ENCODE results near the gene ACSL6.

Gene ACSL6

GRCh38 chr5:131957721-131958441, 53.6 kb downstream of the ACSL6 start:
- no peaks in the 10 kb centered on the region for H3K9me3 Mint-ChIP-seq
- H3K36me3 Mint-ChIP-seq (ENCODE audit: low read depth) = no peaks in the 10 kb centered on the region
- TF ChIP-seq CTCF (IDR thresholded peaks at IDR 0.05) = no peak
- peak overlapping the region; percentile 24 for H3K27ac Mint-ChIP-seq
- DNase-seq = no peak
- H3K4me1 Mint-ChIP-seq = peaks cover 17% of the 10 kb centered on the region
- no peak overlapping the region for H3K4me3 Mint-ChIP-seq
- H3K27me3 Mint-ChIP-seq (ENCODE audit: low read depth, poor library complexity) = no peaks in the 10 kb centered on the region

- Mint-ChIP-seq H3K4me3 (no peak overlapping the region), H3K27ac (no peak overlapping the region), H3K4me1 (peaks cover 9% of the 10 kb centered on the region), H3K36me3 (ENCODE audit: low read depth) (no peaks in the 10 kb centered on the region), H3K27me3 (ENCODE audit: low read depth, poor library complexity) (no peaks in the 10 kb centered on the region), H3K9me3 (no peaks in the 10 kb centered on the region)
- no peak for DNase-seq
- no peak for TF ChIP-seq CTCF (IDR thresholded peaks at IDR 0.05)
Observed at GRCh38 chr5:131953969-131954368, 57.5 kb downstream of the ACSL6 start.

- Mint-ChIP-seq H3K27me3 (ENCODE audit: low read depth, poor library complexity) (no peaks in the 10 kb centered on the region), H3K4me1 (peaks cover 2% of the 10 kb centered on the region), H3K4me3 (no peak overlapping the region), H3K9me3 (no peaks in the 10 kb centered on the region), H3K36me3 (ENCODE audit: low read depth) (no peaks in the 10 kb centered on the region), H3K27ac (no peak overlapping the region)
- TF ChIP-seq CTCF (IDR thresholded peaks at IDR 0.05) = no peak
- no peak for DNase-seq
Observed at GRCh38 chr5:131952301-131952857, 59.1 kb downstream of the ACSL6 start.

GRCh38 chr5:131950706-131951105, 60.8 kb downstream of the ACSL6 start:
- Mint-ChIP-seq H3K4me1 (peaks cover 7% of the 10 kb centered on the region), H3K27me3 (ENCODE audit: low read depth, poor library complexity) (no peaks in the 10 kb centered on the region), H3K4me3 (no peak overlapping the region), H3K27ac (no peak overlapping the region), H3K9me3 (no peaks in the 10 kb centered on the region), H3K36me3 (ENCODE audit: low read depth) (no peaks in the 10 kb centered on the region)
- TF ChIP-seq CTCF (IDR thresholded peaks at IDR 0.05) = no peak
- DNase-seq = no peak

GRCh38 chr5:131947445-131947844, 64.0 kb downstream of the ACSL6 start:
- Mint-ChIP-seq H3K4me1 (peaks cover 7% of the 10 kb centered on the region), H3K27ac (no peak overlapping the region), H3K4me3 (no peak overlapping the region), H3K9me3 (no peaks in the 10 kb centered on the region), H3K27me3 (ENCODE audit: low read depth, poor library complexity) (no peaks in the 10 kb centered on the region), H3K36me3 (ENCODE audit: low read depth) (no peaks in the 10 kb centered on the region)
- no peak for DNase-seq
- no peak for TF ChIP-seq CTCF (IDR thresholded peaks at IDR 0.05)
